SK-MEL-5 (cell line): Measurements from ENCODE around the gene EDEM2. TPM values are rescaled to one million over a fixed set of nuclear protein-coding genes. Genes with fewer than 3 reads are reported as not detected.
"Not testable (repeated sequence)": the region's sequence is repeated elsewhere in the genome, so short reads cannot be mapped to it uniquely, and the experiment has no call there.

Source experiments
- DNase-seq: peaks from one replicate; pipeline ENCODE4 v3.0.0-alpha.2; 2016; ENCODE audit warnings: low read depth, low spot score
- in situ Hi-C: cut with HindIII; loops from 2 replicates; pipeline ENCODE4 v1.10.0; 2016; ENCODE audit warnings: low sequenced_read_pairs, high pct_unique_total_duplicates, low pct_unique_long_range_greater_than_20kb
- total RNA-seq: library from RNA; depleted of rRNA; stranded (reverse); fragments of >200 nt; shearing (Covaris generic); gene quantifications from 2 replicates; pipeline ENCODE4 v1.2.3, GENCODE V29; 2014

Gene EDEM2
- total RNA-seq, 1 experiment from 2014 or later, result 103 TPM

GRCh38 chr20:35111141-35111888 lies 35.8 kb downstream of the EDEM2 start:
- no peak for DNase-seq
- in situ Hi-C loops, result no loop called here

- in situ Hi-C loops, result no loop called here
- no peak for DNase-seq
These were observed 38.2 kb downstream of the EDEM2 start for GRCh38 chr20:35108921-35109320.

- in situ Hi-C loops, result no loop called here
- DNase-seq, result no peak
These were observed 40.2 kb downstream of the EDEM2 start for GRCh38 chr20:35106827-35107380.

GRCh38 chr20:35104685-35105295 lies 42.3 kb downstream of the EDEM2 start:
- no peak for DNase-seq

GRCh38 chr20:35101620-35102019 lies 45.5 kb downstream of the EDEM2 start:
- DNase-seq, result no peak
- in situ Hi-C loops, result no loop called here

More at GRCh38 chr20:35104685-35105295, 42.3 kb downstream of the EDEM2 start:
- in situ Hi-C loops, result no loop called here

- no peak for DNase-seq
- in situ Hi-C loops, result no loop called here
These were observed 53.8 kb downstream of the EDEM2 start for GRCh38 chr20:35093267-35093884.

- in situ Hi-C loops, result no loop called here
- peak; percentile 91 for DNase-seq
These were observed 54.4 kb downstream of the EDEM2 start, which contains the start of gene TRPC4AP for GRCh38 chr20:35092524-35093266. TSS of gene TRPC4AP (minus strand) at chr20:35092807. CDS start at chr20:35092781, 26 bp downstream.

GRCh38 chr20:35091816-35092523 lies 55.2 kb downstream of the EDEM2 start:
- no peak for DNase-seq
- in situ Hi-C loops, result no loop called here

GRCh38 chr20:35088231-35089145 lies 58.6 kb downstream of the EDEM2 start:
- DNase-seq, result no peak
- in situ Hi-C loops, result no loop called here

- no peak for DNase-seq
- in situ Hi-C loops, result no loop called here
These were observed 59.3 kb downstream of the EDEM2 start for GRCh38 chr20:35087791-35088190.

GRCh38 chr20:35087355-35087754 lies 59.8 kb downstream of the EDEM2 start:
- no peak for DNase-seq
- in situ Hi-C loops, result no loop called here

GRCh38 chr20:35085477-35086225 lies 61.5 kb downstream of the EDEM2 start:
- DNase-seq, result no peak
- in situ Hi-C loops, result no loop called here

- in situ Hi-C loops, result no loop called here
- no peak for DNase-seq
These were observed 62.1 kb downstream of the EDEM2 start for GRCh38 chr20:35084998-35085397.

- DNase-seq, in situ Hi-C loops: not testable (repeated sequence)
These were observed 66.8 kb downstream of the EDEM2 start for GRCh38 chr20:35080348-35080642.

GRCh38 chr20:35079472-35080347 lies 67.4 kb downstream of the EDEM2 start:
- DNase-seq, result no peak
- in situ Hi-C loops, result no loop called here
